Keratinocyte (primary cell): ENCODE data around the gene SPATA9. TPM values are rescaled to one million over a fixed set of nuclear protein-coding genes. Genes with fewer than 3 reads are reported as not detected.
"Not testable (repeated sequence)": the region's sequence is repeated elsewhere in the genome, so short reads cannot be mapped to it uniquely, and the experiment has no call there.

Experiments
- DNase-seq: peaks from one replicate; pipeline ENCODE4 v3.0.0-alpha.2; 2011; ENCODE audit warnings: low read depth, missing footprints, low spot score
- FAIRE-seq: peaks from 2 replicates; lab custom pipeline; 2011; peaks lifted over from hg19 to GRCh38; lab: Jason Lieb, UNC
- H2AFZ ChIP-seq: 2 replicates; pipeline ENCODE4 v1.6.0; 2012; ENCODE audit warnings: low read length, control low read depth, inconsistent platforms; ENCODE audit not compliant: control insufficient read depth
- H3K27ac ChIP-seq: 2 replicates; pipeline ENCODE4 v1.5.1; 2011; ENCODE audit warnings: low read length; ENCODE audit not compliant: control insufficient read depth, insufficient read depth
- H3K27me3 ChIP-seq: 3 replicates; pipeline ENCODE4 v1.6.0; 2011; ENCODE audit warnings: low read length; ENCODE audit not compliant: control insufficient read depth, insufficient read depth; ENCODE audit errors: extremely low read depth
- H3K36me3 ChIP-seq, 2 experiments: 2 replicates in 1 of 2; 3 replicates in 1 of 2; pipeline ENCODE4 v1.5.1; 2011; ENCODE audit warnings: low read length in 2 of 2, mild to moderate bottlenecking in 1 of 2; ENCODE audit not compliant: control insufficient read depth in 2 of 2, insufficient read depth in 2 of 2; ENCODE audit errors: extremely low read depth in 1 of 2
- H3K4me1 ChIP-seq: 3 replicates; pipeline ENCODE4 v1.5.1; 2011; ENCODE audit warnings: low read length; ENCODE audit not compliant: control insufficient read depth, insufficient read depth; ENCODE audit errors: extremely low read depth
- H3K4me2 ChIP-seq: 3 replicates; pipeline ENCODE4 v1.6.0; 2011; ENCODE audit warnings: low read depth, low read length; ENCODE audit not compliant: control insufficient read depth, insufficient read depth; ENCODE audit errors: extremely low read depth
- H3K4me3 ChIP-seq, 3 experiments: fragments of 200-600 bp in 1 of 3; sonication (generic) in 1 of 3; 2 replicates in 2 of 3; 3 replicates in 1 of 3; pipeline ENCODE4 v1.5.1; 2011 to 2016; ENCODE audit warnings: low read length in 3 of 3, mild to moderate bottlenecking in 3 of 3, control low read depth in 2 of 3, inconsistent platforms in 1 of 3, low read depth in 1 of 3, mixed read lengths in 1 of 3, mixed run types in 1 of 3, moderate library complexity in 1 of 3; ENCODE audit not compliant: control insufficient read depth in 2 of 3, insufficient read depth in 2 of 3; ENCODE audit errors: extremely low read depth in 1 of 3
- H3K79me2 ChIP-seq: 2 replicates; pipeline ENCODE4 v1.6.0; 2012; ENCODE audit warnings: low read length; ENCODE audit not compliant: control insufficient read depth, insufficient read depth
- H3K9ac ChIP-seq: 3 replicates; pipeline ENCODE4 v1.6.0; 2011; ENCODE audit warnings: low read length; ENCODE audit not compliant: control insufficient read depth, insufficient read depth; ENCODE audit errors: extremely low read depth
- H3K9me1 ChIP-seq: 3 replicates; pipeline ENCODE4 v1.6.0; 2011; ENCODE audit warnings: low read length; ENCODE audit not compliant: control insufficient read depth, insufficient read depth; ENCODE audit errors: extremely low read depth
- H3K9me3 ChIP-seq: 2 replicates; pipeline ENCODE4 v1.5.1; 2012; ENCODE audit warnings: low read depth, low read length; ENCODE audit not compliant: control insufficient read depth
- H4K20me1 ChIP-seq: 3 replicates; pipeline ENCODE4 v1.6.0; 2011; ENCODE audit warnings: low read length; ENCODE audit not compliant: control insufficient read depth, insufficient read depth; ENCODE audit errors: extremely low read depth
- CTCF ChIP-seq, 3 experiments: IDR thresholded peaks in 1 of 3; conservative IDR thresholded peaks in 1 of 3; optimal IDR thresholded peaks in 1 of 3; 2 replicates in 2 of 3; 3 replicates in 1 of 3; pipeline versions ENCODE3 to v1.5.1; 2011; ENCODE audit warnings: low read length in 3 of 3, mild to moderate bottlenecking in 3 of 3, moderate library complexity in 2 of 3, control low read depth in 1 of 3, inconsistent platforms in 1 of 3; ENCODE audit not compliant: insufficient read depth in 2 of 3; ENCODE audit errors: extremely low read depth in 1 of 3
- EZH2 ChIP-seq: IDR thresholded peaks from one replicate; pipeline ENCODE4 v1.6.1; 2012; ENCODE audit warnings: inconsistent platforms, mild to moderate bottlenecking, low read length, moderate library complexity
- dilution Hi-C: fragments of 300-500 bp; cut with MboI; formaldehyde crosslinking; loops from one replicate; pipeline ENCODE4 v1.7.0; 2020; ENCODE audit warnings: low sequenced_read_pairs; ENCODE audit not compliant: extremely low pct_ligation_motif_present
- polyA plus RNA-seq, 5 experiments: library from polyadenylated mRNA; depleted of rRNA in 3 of 5; stranded (reverse) in 3 of 5; stranded (forward) in 1 of 5; unstranded in 1 of 5; fragments of >200 nt; gene quantifications; 1 replicate in 1 of 5; 2 replicates in 3 of 5; 3 replicates in 1 of 5; pipeline versions ENCODE4 v1.2.1 to v1.2.3, GENCODE V29; 2011 to 2012; ENCODE audit warnings: missing spikeins in 2 of 5, low read depth in 1 of 5, low replicate concordance in 1 of 5

SPATA9 gene
- polyA plus RNA-seq, 1 donor (not counting 4 experiments of a cell fraction or from before 2014, with no cell fraction given): not detected

- no peaks in the 10 kb centered on the region for H3K9me1 ChIP-seq
- no peak overlapping the region for H2AFZ ChIP-seq
- FAIRE-seq: no peak
- dilution Hi-C loops: no loop called here
- no peak overlapping the region for H3K4me2 ChIP-seq
- H3K9me3 ChIP-seq: no peaks in the 10 kb centered on the region
- no peak overlapping the region for H3K27ac ChIP-seq
- no peak overlapping the region for H3K4me3 ChIP-seq
- no peaks in the 10 kb centered on the region for H4K20me1 ChIP-seq
- H3K27me3 ChIP-seq: no peaks in the 10 kb centered on the region
- H3K79me2 ChIP-seq: no peaks in the 10 kb centered on the region
- TF ChIP-seq CTCF (optimal IDR thresholded peaks at IDR 0.05 in 1 of 3, IDR thresholded peaks at IDR 0.05 in 1 of 3, conservative IDR thresholded peaks at IDR 0.05 in 1 of 3; ENCODE audit: extremely low read depth in 1 of 3, insufficient read depth in 2 of 3, low read length in 3 of 3) (no peak), EZH2 (no peak)
- H3K36me3 ChIP-seq: no peaks in the 10 kb centered on the region
- peaks cover 9% of the 10 kb centered on the region for H3K4me1 ChIP-seq
- H3K9ac ChIP-seq: no peak overlapping the region
- DNase-seq: no peak
Measured at GRCh38 chr5:95634081-95634480, 48.7 kb downstream of the SPATA9 start.

DNA sequence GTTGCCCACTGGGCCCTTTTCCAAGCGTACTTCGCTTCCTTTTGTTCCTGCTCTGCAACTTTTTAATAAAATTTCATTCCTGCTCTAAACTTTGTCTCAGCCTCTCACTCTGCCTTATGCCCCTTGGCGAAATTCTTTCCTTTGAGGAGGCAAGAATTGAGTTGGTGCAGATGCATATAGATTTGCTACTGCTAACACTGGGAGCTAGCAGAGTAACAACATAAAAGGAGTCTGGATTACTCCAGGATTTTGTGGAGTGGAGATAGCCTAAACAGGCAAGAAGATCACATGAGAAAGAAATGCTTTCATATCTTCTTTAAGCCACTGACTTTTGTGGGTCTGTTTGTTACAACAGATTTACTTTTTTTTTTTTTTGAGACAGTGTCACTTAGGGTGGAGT, 49.1 kb downstream of the SPATA9 start:
- Histone ChIP-seq H3K9ac (no peak overlapping the region), H3K79me2 (no peaks in the 10 kb centered on the region), H3K9me1 (no peaks in the 10 kb centered on the region), H3K9me3 (no peaks in the 10 kb centered on the region), H3K27ac (no peak overlapping the region), H3K4me2 (no peak overlapping the region), H3K36me3 (no peaks in the 10 kb centered on the region), H4K20me1 (no peaks in the 10 kb centered on the region), H3K27me3 (no peaks in the 10 kb centered on the region), H3K4me1 (peaks cover 9% of the 10 kb centered on the region), H3K4me3 (no peak overlapping the region), H2AFZ (no peak overlapping the region)
- dilution Hi-C loops: no loop called here
- TF ChIP-seq CTCF (optimal IDR thresholded peaks at IDR 0.05 in 1 of 3, IDR thresholded peaks at IDR 0.05 in 1 of 3, conservative IDR thresholded peaks at IDR 0.05 in 1 of 3; ENCODE audit: extremely low read depth in 1 of 3, insufficient read depth in 2 of 3, low read length in 3 of 3): no peak
- TF ChIP-seq EZH2: no peak
- FAIRE-seq (no peak), DNase-seq (no peak)

GRCh38 chr5:95632942-95633341, 49.8 kb downstream of the SPATA9 start:
- FAIRE-seq, H3K4me1 ChIP-seq, H3K4me2 ChIP-seq, H3K9me1 ChIP-seq, DNase-seq, H3K36me3 ChIP-seq, H2AFZ ChIP-seq, dilution Hi-C loops, H3K79me2 ChIP-seq, H3K9ac ChIP-seq, H4K20me1 ChIP-seq, H3K27ac ChIP-seq, H3K9me3 ChIP-seq, H3K4me3 ChIP-seq, H3K27me3 ChIP-seq: not testable (repeated sequence)
